ENCODE data around the gene CHST8.

CHST8 gene

DNA sequence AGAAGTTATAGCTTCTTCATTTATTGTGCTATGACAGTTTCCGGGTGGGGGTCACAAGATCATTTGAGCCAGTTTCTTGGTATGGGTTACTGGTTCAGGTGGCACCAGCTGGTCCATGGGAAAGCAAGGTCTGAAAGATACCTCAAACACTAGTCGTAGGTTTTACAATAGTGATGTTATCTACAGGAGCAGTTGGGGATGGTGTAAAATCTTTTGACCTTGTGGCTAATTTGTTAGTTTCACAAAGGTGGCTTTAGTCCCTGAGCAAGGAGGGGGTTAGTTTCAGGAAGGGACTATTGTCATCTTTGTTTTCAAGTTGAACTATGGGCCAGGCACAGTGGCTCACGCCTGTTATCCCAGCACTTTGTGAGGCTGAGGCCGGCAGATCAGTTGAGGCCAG, 24.6 kb downstream of the CHST8 start:
- no peak for DNase-seq (ENCODE audit: low read depth)
- no peak overlapping the region for H3K4me3 ChIP-seq (ENCODE audit: low read depth, low read length)
- TF ChIP-seq CTCF (conservative IDR thresholded peaks at IDR 0.05; ENCODE audit: low read depth, low read length): no peak

DNA sequence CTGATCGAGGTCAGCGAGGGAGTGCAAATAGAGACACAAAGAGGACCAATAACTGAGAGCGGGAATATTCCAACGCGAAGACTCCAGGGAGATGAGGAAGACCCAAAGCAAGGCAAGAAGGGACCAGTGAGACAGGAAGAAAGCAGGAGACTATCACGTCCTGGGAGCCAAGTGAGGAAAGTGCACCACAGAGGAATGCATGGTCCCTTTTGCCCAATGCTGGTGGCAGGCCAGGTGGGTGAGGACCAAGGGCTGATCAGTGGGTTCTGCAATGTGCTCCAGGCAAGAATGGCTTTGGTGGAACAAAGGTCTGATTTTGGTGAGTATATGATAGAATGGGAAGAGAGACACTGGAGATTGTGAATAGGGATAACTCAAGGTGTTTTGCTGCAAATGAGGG, 25.4 kb downstream of the CHST8 start:
- DNase-seq (ENCODE audit: low read depth): no peak
- H3K4me3 ChIP-seq (ENCODE audit: low read depth, low read length): no peak overlapping the region
- TF ChIP-seq CTCF (conservative IDR thresholded peaks at IDR 0.05; ENCODE audit: low read depth, low read length): no peak

DNA sequence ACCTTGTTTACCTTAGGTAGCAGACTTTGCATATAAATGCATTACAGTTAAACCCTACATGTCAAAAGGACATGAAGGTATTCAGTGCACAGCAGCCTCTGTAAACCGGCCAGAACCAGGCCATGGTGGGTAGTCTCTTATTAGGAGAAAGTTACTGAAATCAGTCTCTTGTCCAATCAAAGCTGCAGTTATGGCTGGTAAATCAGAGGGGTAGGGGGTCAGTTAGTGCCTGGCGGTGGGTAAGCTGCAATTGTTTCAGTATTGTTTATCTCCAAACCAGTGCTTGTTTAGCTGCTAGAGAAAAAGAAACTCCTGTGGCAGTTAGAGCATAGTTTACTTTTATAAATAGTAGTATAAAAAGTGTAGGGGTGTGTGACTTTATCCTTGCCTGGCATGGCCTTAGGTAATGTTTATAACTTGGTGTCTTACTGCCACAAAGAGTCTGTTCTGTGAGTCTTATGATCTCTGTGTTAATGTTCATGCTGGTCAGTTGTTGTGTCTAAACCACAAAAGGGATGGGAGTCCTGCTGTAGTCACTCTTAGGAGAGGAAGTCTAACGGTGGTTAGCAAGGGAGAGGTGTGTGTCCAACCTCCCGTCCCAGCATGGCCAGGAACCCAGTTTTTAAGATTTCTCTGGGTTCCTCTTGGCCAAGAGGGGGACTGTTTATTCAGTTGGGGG, 28.0 kb downstream of the CHST8 start:
- no peak for DNase-seq (ENCODE audit: low read depth)
- no peak overlapping the region for H3K4me3 ChIP-seq (ENCODE audit: low read depth, low read length)
- TF ChIP-seq CTCF (conservative IDR thresholded peaks at IDR 0.05; ENCODE audit: low read depth, low read length): no peak

DNA sequence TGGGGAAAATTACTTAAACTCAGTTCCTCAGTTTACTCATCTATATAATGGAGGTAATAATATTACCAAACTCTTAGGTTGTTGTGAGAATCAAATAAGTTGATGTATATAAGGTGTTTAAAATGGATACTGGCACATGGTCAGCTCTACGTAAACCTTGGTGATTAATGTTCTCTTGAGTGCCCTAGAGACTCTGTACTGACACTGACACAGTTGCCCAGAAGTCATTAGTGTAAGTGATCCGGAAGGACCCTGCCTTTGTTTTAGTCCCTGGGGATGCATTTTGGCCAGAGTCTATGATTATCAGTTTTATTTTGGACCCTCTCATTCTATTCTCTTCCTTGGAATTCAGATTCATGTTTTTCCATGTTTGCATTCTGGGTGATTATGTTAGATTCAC, 31.9 kb downstream of the CHST8 start:
- no peak for TF ChIP-seq CTCF (conservative IDR thresholded peaks at IDR 0.05; ENCODE audit: low read depth, low read length)
- no peak for DNase-seq (ENCODE audit: low read depth)
- no peak overlapping the region for H3K4me3 ChIP-seq (ENCODE audit: low read depth, low read length)

- TF ChIP-seq CTCF (conservative IDR thresholded peaks at IDR 0.05; ENCODE audit: low read depth, low read length): no peak
- DNase-seq (ENCODE audit: low read depth): no peak
- no peak overlapping the region for H3K4me3 ChIP-seq (ENCODE audit: low read depth, low read length)
Measured at GRCh38 chr19:33654840-33655508, 33.2 kb downstream of the CHST8 start.

DNA sequence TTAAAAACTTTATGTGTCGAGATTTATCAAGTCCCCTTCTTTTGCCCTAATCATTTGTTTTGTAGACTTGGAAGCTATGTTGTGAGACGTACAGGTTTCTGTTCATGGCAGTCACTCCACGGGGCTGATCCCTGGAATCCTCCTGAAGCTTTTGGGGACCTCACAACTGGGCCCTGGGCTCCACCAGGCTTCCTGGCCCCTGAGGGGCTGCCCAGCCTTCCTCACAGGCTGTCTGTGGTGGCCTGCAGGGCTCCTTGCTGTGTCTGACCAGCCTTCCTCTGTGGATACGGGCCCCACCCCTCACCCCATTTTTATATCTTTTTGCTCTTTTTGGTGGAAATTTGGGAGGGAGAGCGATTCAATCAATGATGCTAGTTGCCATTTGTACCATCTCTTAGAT, 38.1 kb downstream of the CHST8 start:
- DNase-seq (ENCODE audit: low read depth): no peak
- no peak overlapping the region for H3K4me3 ChIP-seq (ENCODE audit: low read depth, low read length)
- no peak for TF ChIP-seq CTCF (conservative IDR thresholded peaks at IDR 0.05; ENCODE audit: low read depth, low read length)
